HG03565 (cell line): Measurements from ENCODE around the gene OTOP1.
"Not testable (repeated sequence)": the region's sequence is repeated elsewhere in the genome, so short reads cannot be mapped to it uniquely, and the experiment has no call there.

Source experiments
- ATAC-seq: cut with Tn5 transposase; IDR thresholded peaks from one replicate; pipeline ENCODE4 v1.9.1; 2021; ENCODE audit warnings: mild to moderate bottlenecking, moderate library complexity; ENCODE audit not compliant: unreplicated experiment

The OTOP1 gene

DNA sequence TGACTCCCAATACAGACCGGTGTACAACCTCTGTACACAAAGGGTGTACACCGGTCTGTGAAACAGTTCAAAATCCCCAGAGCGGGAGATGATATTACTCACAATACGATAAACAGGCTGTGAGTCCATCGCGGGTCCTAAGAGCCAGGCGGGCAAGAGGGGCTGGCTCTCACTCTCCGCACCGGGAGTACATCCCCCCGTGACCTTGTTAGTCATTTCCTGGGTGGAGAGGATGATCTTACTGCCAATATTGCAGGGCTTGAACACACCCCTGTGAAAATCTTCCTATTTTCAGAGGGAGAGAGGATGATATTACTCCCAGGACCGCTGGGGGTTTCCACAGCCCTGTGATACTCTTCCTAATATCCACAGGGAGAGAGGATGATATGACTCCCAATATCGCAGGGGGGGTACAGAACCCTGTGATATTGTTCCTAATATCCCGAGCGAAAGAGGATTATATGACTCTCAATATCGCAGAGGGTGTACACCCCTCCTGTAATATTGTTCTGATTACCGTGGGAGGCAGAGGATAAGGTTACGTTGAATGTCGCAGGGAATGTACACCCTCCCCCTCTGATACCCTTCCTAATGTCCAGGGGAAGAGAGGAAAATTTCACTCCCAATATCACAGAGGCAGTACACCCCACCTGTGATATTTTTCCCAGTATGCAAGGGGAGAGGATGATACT, 60.9 kb downstream of the OTOP1 start:
- not testable (repeated sequence) for ATAC-seq

DNA sequence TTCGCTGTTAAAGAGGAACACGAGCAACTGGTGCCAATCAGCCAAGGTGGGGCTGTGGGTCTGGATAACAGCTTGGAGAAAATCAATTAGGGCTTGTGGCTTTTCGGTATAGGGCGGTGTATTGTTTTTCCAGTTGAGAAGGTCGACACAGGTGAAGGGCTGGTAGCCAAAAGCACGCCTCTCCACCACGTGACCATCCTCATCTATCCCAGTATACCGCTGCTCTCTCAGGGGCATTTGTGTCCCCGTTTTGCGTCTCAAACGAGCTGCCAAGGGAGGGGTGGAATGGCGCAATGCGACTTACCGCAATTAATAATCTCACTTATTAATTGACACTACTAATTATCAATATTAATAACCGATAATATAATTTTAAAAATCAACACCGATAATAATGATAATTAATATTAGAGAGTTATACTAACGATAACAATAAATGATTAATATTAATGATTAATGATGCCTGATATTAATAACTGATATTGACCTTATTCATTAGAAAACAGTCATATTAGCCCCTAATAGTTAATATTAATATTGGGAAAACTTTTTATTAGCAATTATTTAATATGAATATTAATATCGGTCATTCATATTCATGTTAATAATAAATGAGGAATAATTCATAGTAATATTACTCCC, 62.1 kb downstream of the OTOP1 start:
- ATAC-seq = not testable (repeated sequence)

DNA sequence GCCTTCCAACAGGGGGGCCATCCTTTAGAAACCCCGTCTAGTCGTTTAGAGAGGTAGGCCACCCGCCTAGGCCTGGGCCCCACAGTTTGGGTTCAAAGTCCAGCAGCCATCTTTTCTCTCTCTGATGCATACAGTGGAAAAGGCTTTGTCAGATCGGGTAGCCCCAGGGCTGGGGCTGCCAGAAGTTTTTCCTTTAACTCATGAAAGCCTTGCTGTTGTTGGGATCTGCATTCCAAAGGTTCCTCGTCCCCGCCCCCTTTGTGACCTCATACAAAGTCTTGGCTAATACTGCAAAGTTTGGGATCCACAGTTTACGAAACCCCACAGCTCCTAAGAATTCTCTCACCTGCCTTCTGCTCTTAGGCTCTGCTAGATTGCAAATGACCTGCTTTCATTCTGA, 64.5 kb downstream of the OTOP1 start:
- ATAC-seq = not testable (repeated sequence)

DNA sequence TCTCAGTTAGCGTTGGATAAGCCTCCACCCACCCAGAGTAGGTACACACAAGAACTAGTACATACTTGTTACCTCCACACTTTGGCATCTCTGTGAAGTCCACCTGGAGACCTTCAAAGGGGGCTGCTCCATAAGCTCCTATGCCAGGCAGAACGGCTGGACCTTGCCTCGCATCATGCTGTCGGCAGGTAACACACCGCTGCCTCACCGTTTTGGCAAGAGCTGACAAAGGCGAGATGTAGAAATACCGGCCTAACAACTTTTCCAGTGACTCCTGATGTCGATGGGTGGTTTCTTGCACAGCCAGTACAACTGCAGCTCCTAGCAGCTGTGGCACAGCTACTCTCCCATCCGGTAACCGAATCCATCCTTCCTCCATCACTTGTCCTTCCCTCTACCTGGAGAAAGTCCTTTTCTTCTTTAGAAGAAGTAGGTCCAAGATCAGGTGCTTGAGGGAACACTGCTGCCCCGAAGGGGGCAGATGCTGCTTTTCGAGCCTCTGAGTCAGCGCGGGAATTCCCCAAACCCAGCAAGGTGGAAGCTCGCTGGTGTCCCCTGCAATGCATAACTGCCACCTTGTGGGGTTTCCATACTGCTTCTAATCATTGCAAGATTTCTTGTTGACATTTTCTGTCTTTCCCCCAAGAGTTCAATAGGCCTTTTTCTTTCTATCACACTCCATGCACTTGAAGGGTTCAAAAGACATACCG, 65.6 kb downstream of the OTOP1 start:
- not testable (repeated sequence) for ATAC-seq

DNA sequence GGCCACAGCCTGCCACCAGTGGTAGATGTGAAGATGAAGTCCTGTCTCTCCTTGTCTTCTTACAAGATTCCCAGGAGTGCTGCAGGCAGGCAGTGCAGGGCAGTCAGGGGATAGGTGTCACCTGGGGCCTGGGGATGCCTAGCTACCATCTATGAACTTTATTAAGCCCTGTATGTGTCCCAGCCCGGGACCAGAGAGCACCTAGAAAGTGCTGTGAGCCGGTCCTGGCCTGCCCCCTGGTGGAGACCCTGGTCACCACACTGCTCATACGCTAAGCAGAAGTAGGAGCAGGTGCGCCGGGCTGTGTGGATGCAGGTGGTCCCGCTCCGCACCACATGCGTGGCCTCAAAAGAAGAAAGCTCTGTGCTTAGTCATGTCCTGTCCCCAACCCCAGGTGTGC, 81.1 kb downstream of the OTOP1 start:
- not testable (repeated sequence) for ATAC-seq

DNA sequence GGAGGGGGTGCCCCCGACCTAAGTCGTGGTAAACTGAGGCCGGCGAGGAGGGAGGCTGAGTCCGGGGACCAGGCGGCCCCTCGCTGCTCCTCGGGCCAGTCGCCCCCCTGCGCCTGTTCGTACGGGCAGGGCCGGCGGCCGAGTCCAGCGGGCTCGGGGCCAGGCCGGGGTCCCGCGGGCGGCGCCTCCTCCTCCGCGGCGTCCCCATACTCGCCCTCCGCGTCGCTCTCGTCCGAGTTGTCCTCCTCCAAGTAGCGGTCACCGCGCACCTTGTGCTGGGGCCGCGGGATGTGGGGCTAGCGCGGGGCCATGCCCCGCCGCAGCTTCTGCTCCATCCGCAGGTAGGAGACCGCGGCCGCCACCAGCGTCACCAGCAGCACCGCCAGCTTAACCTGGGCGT, 83.4 kb downstream of the OTOP1 start:
- ATAC-seq = not testable (repeated sequence)

DNA sequence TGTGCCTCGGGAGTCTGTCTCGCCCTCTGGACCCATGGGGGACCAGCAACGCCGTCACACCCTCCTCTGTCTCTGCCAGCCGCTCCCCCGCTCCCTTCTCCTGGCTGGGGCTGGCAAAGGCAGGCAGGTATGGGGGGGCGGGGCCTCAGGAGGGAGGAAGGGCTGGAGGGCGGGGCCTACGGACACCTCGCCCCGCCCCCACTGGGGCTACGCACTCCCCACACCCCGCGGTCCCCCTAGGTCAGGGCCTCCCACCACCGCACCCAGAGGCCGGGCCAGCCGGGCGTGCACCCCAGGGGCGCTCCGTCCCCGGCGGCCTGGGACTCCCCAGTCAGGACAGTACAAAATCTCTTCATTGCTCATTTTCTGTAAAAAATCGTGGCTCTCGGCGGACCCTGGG, 84.0 kb downstream of the OTOP1 start:
- not testable (repeated sequence) for ATAC-seq

DNA sequence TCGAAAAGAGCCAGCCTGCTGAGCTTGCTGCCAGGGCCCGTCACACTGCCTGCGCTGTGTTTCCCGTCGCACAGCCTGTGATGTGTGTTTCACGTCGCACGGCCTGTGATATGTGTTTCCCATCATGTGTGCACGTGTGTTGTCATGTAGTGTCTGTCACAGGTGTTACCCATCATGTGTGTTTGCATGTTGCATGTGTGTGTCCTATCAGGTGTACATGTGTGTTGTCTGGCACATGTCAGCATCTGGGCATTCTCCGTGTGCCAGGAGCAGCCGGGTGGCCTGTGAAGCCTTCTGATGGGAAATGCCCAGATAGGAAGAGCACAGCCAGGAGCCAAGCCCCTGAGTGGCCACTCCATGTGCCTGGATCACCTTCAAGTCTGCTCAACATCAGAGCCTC, 85.5 kb downstream of the OTOP1 start:
- not testable (repeated sequence) for ATAC-seq
